OCI-LY1 (cell line): ENCODE measurements around the gene FYB2.

Experiments used
- H2AFZ ChIP-seq: fragments of 200-600 bp; sonication (generic), shearing (Covaris generic); 2 replicates; pipeline ENCODE4 v1.6.0; 2014; ENCODE audit warnings: antibody characterized with exemption, mild to moderate bottlenecking, low read length
- H3F3A ChIP-seq: fragments of 200-600 bp; sonication (generic), shearing (Covaris generic); 2 replicates; pipeline ENCODE4 v1.6.0; 2014; ENCODE audit warnings: mild to moderate bottlenecking, antibody characterized with exemption, low read length, moderate library complexity; ENCODE audit not compliant: insufficient read depth
- H3K27ac ChIP-seq: fragments of 200-600 bp; sonication (generic); 2 replicates; pipeline ENCODE4 v1.5.1; 2014; ENCODE audit warnings: low read length, mixed run types, mild to moderate bottlenecking, low read depth; ENCODE audit not compliant: poor library complexity, severe bottlenecking
- H3K27me3 ChIP-seq: fragments of 200-600 bp; sonication (generic); 2 replicates; pipeline ENCODE4 v1.6.0; 2014; ENCODE audit warnings: antibody characterized with exemption, mild to moderate bottlenecking, low read length, moderate library complexity; ENCODE audit not compliant: insufficient read depth
- H3K36me3 ChIP-seq: fragments of 200-600 bp; sonication (generic); 2 replicates; pipeline ENCODE4 v1.6.1; 2014; ENCODE audit warnings: mild to moderate bottlenecking, antibody characterized with exemption, low read length, moderate library complexity, mixed read lengths; ENCODE audit not compliant: insufficient read depth
- H3K4me1 ChIP-seq: fragments of 200-600 bp; sonication (generic); 2 replicates; pipeline ENCODE4 v1.5.1; 2014; ENCODE audit warnings: mild to moderate bottlenecking, low read length, moderate library complexity; ENCODE audit not compliant: insufficient read depth, severe bottlenecking
- H3K4me2 ChIP-seq: fragments of 200-600 bp; sonication (generic), shearing (Covaris generic); 2 replicates; pipeline ENCODE4 v1.6.1; 2014; ENCODE audit warnings: low read length
- H3K4me3 ChIP-seq: fragments of 200-600 bp; sonication (generic); 2 replicates; pipeline ENCODE4 v1.5.1; 2014; ENCODE audit warnings: low read length, low read depth, mild to moderate bottlenecking, mixed read lengths; ENCODE audit not compliant: poor library complexity, severe bottlenecking
- H3K79me2 ChIP-seq: fragments of 200-600 bp; shearing (Covaris generic); 2 replicates; pipeline ENCODE4 v1.6.1; 2016; ENCODE audit warnings: mixed run types, low read length, mixed read lengths; ENCODE audit not compliant: insufficient read depth
- H3K9ac ChIP-seq: fragments of 200-600 bp; sonication (generic), shearing (Covaris generic); 2 replicates; pipeline ENCODE4 v1.6.1; 2014; ENCODE audit warnings: mild to moderate bottlenecking, low read length, mixed read lengths
- H3K9me2 ChIP-seq: fragments of 200-600 bp; sonication (generic), shearing (Covaris generic); 2 replicates; pipeline ENCODE4 v1.6.1; 2014; ENCODE audit warnings: low read depth, mild to moderate bottlenecking, low read length, mixed read lengths
- H3K9me3 ChIP-seq: fragments of 200-600 bp; shearing (Covaris generic); 2 replicates; pipeline ENCODE4 v1.6.1; 2014; ENCODE audit warnings: low read length, mixed read lengths
- H4K20me1 ChIP-seq: fragments of 200-600 bp; sonication (generic), shearing (Covaris generic); 2 replicates; pipeline ENCODE4 v1.6.0; 2016; ENCODE audit warnings: mild to moderate bottlenecking, low read length; ENCODE audit not compliant: insufficient read depth
- EZH2 ChIP-seq: fragments of 200-600 bp; sonication (generic), shearing (Covaris generic); IDR thresholded peaks from 2 replicates; pipeline ENCODE4 v1.8.0; 2017; ENCODE audit warnings: borderline replicate concordance, mixed run types, mild to moderate bottlenecking, antibody characterized with exemption, low read length, moderate library complexity, mixed read lengths
- TF ChIP-seq, protein P1 (sequence below): fragments of 200-600 bp; sonication (generic), shearing (Covaris generic); IDR thresholded peaks from 2 replicates; pipeline ENCODE4 v1.5.1; 2017; ENCODE audit warnings: mild to moderate bottlenecking, antibody characterized with exemption, low read length, moderate library complexity, mixed read lengths

FYB2 gene

GRCh38 chr1:56672579-56672978, 146.6 kb downstream of the FYB2 start:
- Histone ChIP-seq H4K20me1 (no peaks in the 10 kb centered on the region), H3F3A (no peaks in the 10 kb centered on the region), H3K9ac (no peak overlapping the region), H3K27me3 (no peaks in the 10 kb centered on the region), H3K4me2 (no peak overlapping the region), H3K9me3 (no peaks in the 10 kb centered on the region), H3K27ac (no peak overlapping the region), H3K4me1 (no peaks in the 10 kb centered on the region), H3K36me3 (no peaks in the 10 kb centered on the region), H3K9me2 (no peaks in the 10 kb centered on the region), H3K4me3 (no peak overlapping the region), H2AFZ (no peak overlapping the region), H3K79me2 (no peaks in the 10 kb centered on the region)
- TF ChIP-seq, protein P1, sequence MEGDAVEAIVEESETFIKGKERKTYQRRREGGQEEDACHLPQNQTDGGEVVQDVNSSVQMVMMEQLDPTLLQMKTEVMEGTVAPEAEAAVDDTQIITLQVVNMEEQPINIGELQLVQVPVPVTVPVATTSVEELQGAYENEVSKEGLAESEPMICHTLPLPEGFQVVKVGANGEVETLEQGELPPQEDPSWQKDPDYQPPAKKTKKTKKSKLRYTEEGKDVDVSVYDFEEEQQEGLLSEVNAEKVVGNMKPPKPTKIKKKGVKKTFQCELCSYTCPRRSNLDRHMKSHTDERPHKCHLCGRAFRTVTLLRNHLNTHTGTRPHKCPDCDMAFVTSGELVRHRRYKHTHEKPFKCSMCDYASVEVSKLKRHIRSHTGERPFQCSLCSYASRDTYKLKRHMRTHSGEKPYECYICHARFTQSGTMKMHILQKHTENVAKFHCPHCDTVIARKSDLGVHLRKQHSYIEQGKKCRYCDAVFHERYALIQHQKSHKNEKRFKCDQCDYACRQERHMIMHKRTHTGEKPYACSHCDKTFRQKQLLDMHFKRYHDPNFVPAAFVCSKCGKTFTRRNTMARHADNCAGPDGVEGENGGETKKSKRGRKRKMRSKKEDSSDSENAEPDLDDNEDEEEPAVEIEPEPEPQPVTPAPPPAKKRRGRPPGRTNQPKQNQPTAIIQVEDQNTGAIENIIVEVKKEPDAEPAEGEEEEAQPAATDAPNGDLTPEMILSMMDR: no peak
- TF ChIP-seq EZH2: no peak

DNA sequence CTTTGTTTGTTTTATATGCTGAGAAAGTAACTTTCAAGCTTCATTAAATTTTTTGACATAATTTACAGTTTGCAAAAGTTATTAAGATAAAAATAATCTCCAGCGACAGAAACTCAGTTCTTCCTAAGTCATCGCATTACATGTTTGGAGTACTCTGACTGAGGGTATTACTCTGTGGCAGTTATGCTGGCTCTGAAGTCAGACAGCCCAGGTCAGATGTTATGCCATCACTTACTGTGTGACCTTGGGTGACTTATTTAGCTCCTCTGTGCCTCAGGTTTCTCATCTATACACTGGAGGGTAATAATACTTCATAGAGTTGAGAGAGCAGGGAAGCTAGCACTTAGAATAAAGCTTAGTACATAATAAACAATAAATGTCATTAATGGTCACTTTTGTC, 147.7 kb downstream of the FYB2 start:
- H3K4me1 ChIP-seq: no peaks in the 10 kb centered on the region
- no peaks in the 10 kb centered on the region for H3F3A ChIP-seq
- no peaks in the 10 kb centered on the region for H3K36me3 ChIP-seq
- H3K27ac ChIP-seq: no peak overlapping the region
- no peak overlapping the region for H3K4me2 ChIP-seq
- H3K9ac ChIP-seq: no peak overlapping the region
- no peak overlapping the region for H3K4me3 ChIP-seq
- H3K27me3 ChIP-seq: no peaks in the 10 kb centered on the region
- H4K20me1 ChIP-seq: no peaks in the 10 kb centered on the region
- no peaks in the 10 kb centered on the region for H3K79me2 ChIP-seq
- H2AFZ ChIP-seq: no peak overlapping the region
- H3K9me2 ChIP-seq: no peaks in the 10 kb centered on the region
- TF ChIP-seq EZH2: no peak
- TF ChIP-seq, protein P1: no peak
- H3K9me3 ChIP-seq: no peaks in the 10 kb centered on the region

GRCh38 chr1:56671085-56671484, 148.1 kb downstream of the FYB2 start:
- H3K4me3 ChIP-seq: no peak overlapping the region
- H3K4me2 ChIP-seq: no peak overlapping the region
- H3K9me3 ChIP-seq: no peaks in the 10 kb centered on the region
- H4K20me1 ChIP-seq: no peaks in the 10 kb centered on the region
- no peaks in the 10 kb centered on the region for H3K9me2 ChIP-seq
- no peaks in the 10 kb centered on the region for H3K4me1 ChIP-seq
- TF ChIP-seq EZH2: no peak
- TF ChIP-seq, protein P1: no peak
- H3F3A ChIP-seq: no peaks in the 10 kb centered on the region
- no peaks in the 10 kb centered on the region for H3K79me2 ChIP-seq
- H3K9ac ChIP-seq: no peak overlapping the region
- no peak overlapping the region for H3K27ac ChIP-seq
- no peaks in the 10 kb centered on the region for H3K36me3 ChIP-seq
- H2AFZ ChIP-seq: no peak overlapping the region
- H3K27me3 ChIP-seq: no peaks in the 10 kb centered on the region
